HG03060 (cell line): ENCODE data around the gene DNA2.

ENCODE experiments used
- ATAC-seq: cut with Tn5 transposase; IDR thresholded peaks from one replicate; pipeline ENCODE4 v1.9.1; 2021; ENCODE audit warnings: low read depth, moderate number of reproducible peaks; ENCODE audit not compliant: unreplicated experiment

The DNA2 gene

GRCh38 chr10:68446179-68446578, 25.6 kb downstream of the DNA2 start:
- ATAC-seq: no peak

- ATAC-seq: no peak
Observed at GRCh38 chr10:68442971-68443370, 28.8 kb downstream of the DNA2 start.

- no peak for ATAC-seq
Observed at GRCh38 chr10:68440898-68441297, 30.9 kb downstream of the DNA2 start.

- ATAC-seq: no peak
Observed at GRCh38 chr10:68435803-68436202, 36.0 kb downstream of the DNA2 start.

GRCh38 chr10:68434657-68435056, 37.1 kb downstream of the DNA2 start:
- ATAC-seq: no peak

- no peak for ATAC-seq
Observed at GRCh38 chr10:68428396-68429104, 43.2 kb downstream of the DNA2 start.

GRCh38 chr10:68424454-68425014, 47.2 kb downstream of the DNA2 start:
- no peak for ATAC-seq

- ATAC-seq: no peak
Observed at GRCh38 chr10:68423522-68423921, 48.3 kb downstream of the DNA2 start.

GRCh38 chr10:68419376-68419775, 52.4 kb downstream of the DNA2 start:
- no peak for ATAC-seq

GRCh38 chr10:68408898-68409518, 62.8 kb downstream of the DNA2 start:
- ATAC-seq: no peak

- ATAC-seq: peak; percentile 54
Observed at GRCh38 chr10:68406815-68407548, 64.8 kb downstream of the DNA2 start, which contains the start of gene RUFY2. RUFY2 (minus strand) TSS chr10:68407277; CDS start chr10:68407189, 88 bp downstream.

- no peak for ATAC-seq
Observed at GRCh38 chr10:68406111-68406814, 65.5 kb downstream of the DNA2 start.

- no peak for ATAC-seq
Observed at GRCh38 chr10:68403701-68404100, 68.1 kb downstream of the DNA2 start.

- no peak for ATAC-seq
Observed at GRCh38 chr10:68402276-68402675, 69.5 kb downstream of the DNA2 start.

GRCh38 chr10:68397005-68397404, 74.8 kb downstream of the DNA2 start:
- no peak for ATAC-seq

GRCh38 chr10:68385740-68386139, 86.0 kb downstream of the DNA2 start:
- no peak for ATAC-seq

- ATAC-seq: no peak
Observed at GRCh38 chr10:68371604-68372003, 100.2 kb downstream of the DNA2 start.

GRCh38 chr10:68367121-68367520, 104.7 kb downstream of the DNA2 start:
- no peak for ATAC-seq

- no peak for ATAC-seq
Observed at GRCh38 chr10:68366600-68366999, 105.2 kb downstream of the DNA2 start.

GRCh38 chr10:68365611-68366010, 106.2 kb downstream of the DNA2 start:
- ATAC-seq: no peak
